Right ventricle myocardium inferior (tissue), 1 donor: Measurements from ENCODE around the gene CEP85L. TPM values are rescaled to one million over a fixed set of nuclear protein-coding genes. Genes with fewer than 3 reads are reported as not detected.
A peak's percentile ranks its signal among the peaks of the same experiment; 100 is the strongest.
"Not testable (repeated sequence)": the region's sequence is repeated elsewhere in the genome, so short reads cannot be mapped to it uniquely, and the experiment has no call there.

ENCODE experiments used
- ATAC-seq: fragments of 200-7000 bp; cut with Tn5 transposase; one replicate; pipeline ENCODE4 v1.9.1; 2020; ENCODE audit warnings: mild to moderate bottlenecking, moderate library complexity
- DNase-seq: peaks from one replicate; pipeline ENCODE4 v3.0.0; 2021; ENCODE audit errors: missing footprints
- intact Hi-C: fragments of 100-400 bp; cut with DNase I; formaldehyde crosslinking; loops from one replicate; pipeline ENCODE4 v1.11.0; 2022
- total RNA-seq: library from RNA; stranded (reverse); fragmentation: NEBNext Ultra II Directional; extraction: Animal tissue kit (Norgen Biotek cat#: 25700); gene quantifications from one replicate; pipeline ENCODE4 v1.2.1, GENCODE V29; 2021
- donor health status: DM: no; HTN: yes; CAD: no; lungs with severe emphysema.

Gene CEP85L
- total RNA-seq, 1 donor from 2014 or later: 16.7 TPM

- DNase-seq (no peak), ATAC-seq (no peak)
- intact Hi-C loops: no loop called here
Observed at GRCh38 chr6:118489990-118490389, 161.4 kb downstream of the CEP85L start.

- intact Hi-C loops: no loop called here
- ATAC-seq (no peak), DNase-seq (no peak)
Observed at GRCh38 chr6:118488631-118489030, 162.8 kb downstream of the CEP85L start.

- intact Hi-C loops: no loop called here
- ATAC-seq: no peak
- no peak for DNase-seq
Observed at GRCh38 chr6:118485601-118486550, 165.5 kb downstream of the CEP85L start.

- DNase-seq: no peak
- peak; percentile 48 for ATAC-seq
- intact Hi-C loops: no loop called here
Observed at GRCh38 chr6:118476551-118476950, 174.8 kb downstream of the CEP85L start.

GRCh38 chr6:118473266-118473665, 178.1 kb downstream of the CEP85L start:
- intact Hi-C loops: no loop called here
- DNase-seq: no peak
- no peak for ATAC-seq

- DNase-seq: no peak
- intact Hi-C loops: loop anchor here (5.0 kb wide), 1 partner anchor 97 kb away; no protein-coding TSS in a partner anchor
- no peak for ATAC-seq
Observed at GRCh38 chr6:118469468-118469867, 181.9 kb downstream of the CEP85L start.

- ATAC-seq (no peak), DNase-seq (no peak)
- intact Hi-C loops: loop anchor here (5.0 kb wide), 1 partner anchor 97 kb away; no protein-coding TSS in a partner anchor
Observed at GRCh38 chr6:118468682-118469465, 182.5 kb downstream of the CEP85L start.

GRCh38 chr6:118467181-118467580, 184.2 kb downstream of the CEP85L start:
- intact Hi-C loops: loop anchor here (5.0 kb wide), 1 partner anchor 95 kb away; no protein-coding TSS in a partner anchor
- DNase-seq (no peak), ATAC-seq (no peak)

GRCh38 chr6:118464620-118465019, 186.8 kb downstream of the CEP85L start:
- ATAC-seq: no peak

GRCh38 chr6:118460958-118461470, 190.4 kb downstream of the CEP85L start:
- ATAC-seq (no peak), DNase-seq (no peak)
- intact Hi-C loops: loop anchor here (5.0 kb wide), 1 partner anchor 169 kb away; no protein-coding TSS in a partner anchor

More at GRCh38 chr6:118464620-118465019, 186.8 kb downstream of the CEP85L start:
- intact Hi-C loops: loop anchor here (5.0 kb wide), 2 partner anchors 92 to 172 kb away; no protein-coding TSS in a partner anchor
- DNase-seq: no peak

GRCh38 chr6:118456982-118457381, 194.4 kb downstream of the CEP85L start:
- no peak for DNase-seq
- intact Hi-C loops: no loop called here
- peak; percentile 53 for ATAC-seq

- ATAC-seq (no peak), DNase-seq (no peak)
Observed at GRCh38 chr6:118451839-118452238, 199.6 kb downstream of the CEP85L start.

GRCh38 chr6:118444796-118445195, 206.6 kb downstream of the CEP85L start:
- no peak for DNase-seq
- intact Hi-C loops: no loop called here
- no peak for ATAC-seq

More at GRCh38 chr6:118451839-118452238, 199.6 kb downstream of the CEP85L start:
- intact Hi-C loops: no loop called here

GRCh38 chr6:118436482-118436881, 214.9 kb downstream of the CEP85L start:
- peak; percentile 31 for ATAC-seq
- intact Hi-C loops: no loop called here
- DNase-seq: no peak

GRCh38 chr6:118434147-118434546, 217.2 kb downstream of the CEP85L start:
- DNase-seq, intact Hi-C loops, ATAC-seq: not testable (repeated sequence)

GRCh38 chr6:118421312-118421711, 230.1 kb downstream of the CEP85L start:
- ATAC-seq, DNase-seq, intact Hi-C loops: not testable (repeated sequence)

- DNase-seq: no peak
- intact Hi-C loops: no loop called here
Observed at GRCh38 chr6:118419448-118420394, 231.7 kb downstream of the CEP85L start.

More at GRCh38 chr6:118419448-118420394, 231.7 kb downstream of the CEP85L start:
- ATAC-seq: no peak
